Measurements from ENCODE around the gene KRTAP10-1.

Gene KRTAP10-1

DNA sequence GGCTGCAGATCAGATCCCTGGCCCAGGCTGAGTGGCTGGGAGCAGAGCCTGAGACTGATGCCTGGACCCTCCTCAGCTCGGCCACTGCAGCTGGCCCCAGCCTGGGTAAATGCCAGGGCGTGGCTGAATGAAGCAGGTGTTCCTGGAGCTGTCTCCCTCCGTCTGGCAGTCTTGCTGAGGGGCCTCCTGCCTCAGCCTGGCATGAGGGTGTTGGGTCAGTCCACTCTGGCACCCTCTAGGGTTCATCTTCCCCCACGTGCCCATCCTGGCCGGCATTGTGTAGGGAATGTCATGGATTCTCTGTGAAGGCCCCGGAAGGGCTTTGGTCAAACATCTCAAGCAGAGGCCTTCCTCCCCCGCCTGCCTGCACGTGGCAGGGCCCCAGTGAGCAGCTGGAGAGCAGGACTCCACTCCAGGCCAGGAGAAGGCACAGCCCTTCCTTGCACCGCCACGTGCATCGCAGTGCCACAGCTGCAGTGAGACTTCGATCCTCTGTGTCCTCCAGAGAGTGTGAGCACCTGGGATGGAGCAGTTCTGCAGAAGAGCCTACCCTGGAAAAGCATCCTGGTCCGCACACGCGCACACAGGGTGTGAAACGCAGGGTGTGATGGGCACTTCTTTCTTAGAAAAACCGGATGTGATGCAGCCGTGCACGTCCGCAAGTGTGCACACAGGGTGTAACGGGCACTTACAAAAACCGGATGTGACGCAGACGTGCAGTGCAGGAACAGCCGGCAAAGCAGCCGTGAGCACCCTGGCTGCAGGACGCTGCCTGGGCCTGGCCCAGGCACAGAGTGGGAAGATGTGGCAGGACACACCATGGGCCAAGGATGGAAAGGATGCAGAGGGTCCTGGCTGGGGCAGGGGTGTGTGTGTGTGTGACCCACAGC is 28.9 kb upstream of the KRTAP10-1 start:
- no peak for DNase-seq (ENCODE audit: low read depth)
- no peak overlapping the region for H3K4me3 ChIP-seq (ENCODE audit: low read depth, low read length)
- TF ChIP-seq, protein P1, sequence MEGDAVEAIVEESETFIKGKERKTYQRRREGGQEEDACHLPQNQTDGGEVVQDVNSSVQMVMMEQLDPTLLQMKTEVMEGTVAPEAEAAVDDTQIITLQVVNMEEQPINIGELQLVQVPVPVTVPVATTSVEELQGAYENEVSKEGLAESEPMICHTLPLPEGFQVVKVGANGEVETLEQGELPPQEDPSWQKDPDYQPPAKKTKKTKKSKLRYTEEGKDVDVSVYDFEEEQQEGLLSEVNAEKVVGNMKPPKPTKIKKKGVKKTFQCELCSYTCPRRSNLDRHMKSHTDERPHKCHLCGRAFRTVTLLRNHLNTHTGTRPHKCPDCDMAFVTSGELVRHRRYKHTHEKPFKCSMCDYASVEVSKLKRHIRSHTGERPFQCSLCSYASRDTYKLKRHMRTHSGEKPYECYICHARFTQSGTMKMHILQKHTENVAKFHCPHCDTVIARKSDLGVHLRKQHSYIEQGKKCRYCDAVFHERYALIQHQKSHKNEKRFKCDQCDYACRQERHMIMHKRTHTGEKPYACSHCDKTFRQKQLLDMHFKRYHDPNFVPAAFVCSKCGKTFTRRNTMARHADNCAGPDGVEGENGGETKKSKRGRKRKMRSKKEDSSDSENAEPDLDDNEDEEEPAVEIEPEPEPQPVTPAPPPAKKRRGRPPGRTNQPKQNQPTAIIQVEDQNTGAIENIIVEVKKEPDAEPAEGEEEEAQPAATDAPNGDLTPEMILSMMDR (IDR thresholded peaks at IDR 0.05; ENCODE audit: insufficient read depth, low read depth, low read length, missing control alignments), result no peak

GRCh38 chr21:44568261-44568660 is 28.3 kb upstream of the KRTAP10-1 start:
- no peak overlapping the region for H3K4me3 ChIP-seq (ENCODE audit: low read depth, low read length)
- TF ChIP-seq, protein P1 (IDR thresholded peaks at IDR 0.05; ENCODE audit: insufficient read depth, low read depth, low read length, missing control alignments), result no peak
- no peak for DNase-seq (ENCODE audit: low read depth)

DNA sequence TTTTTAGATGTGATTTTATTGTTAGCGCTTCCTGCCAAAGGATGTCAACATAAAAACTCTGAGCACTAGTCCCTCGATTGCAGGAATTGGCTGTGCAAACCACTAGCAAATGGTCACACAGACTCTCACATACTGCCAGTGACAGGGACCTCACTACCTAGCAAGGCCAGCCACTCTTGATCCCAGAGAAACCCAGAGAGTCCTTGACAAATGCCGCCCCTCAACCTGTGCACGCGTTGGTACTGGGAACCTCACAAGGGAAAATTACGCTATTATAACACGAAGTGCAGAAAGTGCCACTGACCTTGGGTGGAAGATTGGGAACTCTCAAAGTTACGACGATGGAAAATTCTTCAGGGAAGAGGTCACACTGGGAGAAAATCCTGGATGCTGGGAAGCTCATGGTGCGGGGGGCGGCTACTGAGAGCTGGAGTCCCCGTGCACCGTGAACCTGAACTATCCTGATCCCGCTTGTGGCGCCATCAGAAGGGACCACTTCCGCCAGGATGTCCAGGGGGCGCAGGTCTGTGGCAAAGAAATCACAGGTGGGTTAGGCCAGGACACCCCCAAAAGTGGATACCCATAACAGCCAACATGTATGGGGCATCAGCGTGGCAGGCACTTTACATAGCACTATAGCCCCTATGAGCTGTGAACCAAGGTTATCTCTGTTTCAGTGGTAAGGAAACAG is 27.6 kb upstream of the KRTAP10-1 start:
- DNase-seq (ENCODE audit: low read depth), result no peak
- TF ChIP-seq, protein P1 (IDR thresholded peaks at IDR 0.05; ENCODE audit: insufficient read depth, low read depth, low read length, missing control alignments), result no peak
- H3K4me3 ChIP-seq (ENCODE audit: low read depth, low read length), result no peak overlapping the region

- TF ChIP-seq, protein P1 (IDR thresholded peaks at IDR 0.05; ENCODE audit: insufficient read depth, low read depth, low read length, missing control alignments), result no peak
- H3K4me3 ChIP-seq (ENCODE audit: low read depth, low read length), result no peak overlapping the region
- DNase-seq (ENCODE audit: low read depth), result no peak
These were observed 26.4 kb upstream of the KRTAP10-1 start for GRCh38 chr21:44566403-44566802.

- TF ChIP-seq, protein P1 (IDR thresholded peaks at IDR 0.05; ENCODE audit: insufficient read depth, low read depth, low read length, missing control alignments), result no peak
- DNase-seq (ENCODE audit: low read depth), result no peak
- H3K4me3 ChIP-seq (ENCODE audit: low read depth, low read length), result no peak overlapping the region
These were observed 25.0 kb upstream of the KRTAP10-1 start for GRCh38 chr21:44564886-44565598.

- H3K4me3 ChIP-seq (ENCODE audit: low read depth, low read length), result no peak overlapping the region
- no peak for DNase-seq (ENCODE audit: low read depth)
- TF ChIP-seq, protein P1 (IDR thresholded peaks at IDR 0.05; ENCODE audit: insufficient read depth, low read depth, low read length, missing control alignments), result no peak
These were observed 24.1 kb upstream of the KRTAP10-1 start for GRCh38 chr21:44564099-44564498.

Measured in GM12865 (cell line).